ENCODE data around the gene BPIFB4. TPM values are rescaled to one million over a fixed set of nuclear protein-coding genes. Genes with fewer than 3 reads are reported as not detected.

The BPIFB4 gene
- total RNA-seq, 1 donor from 2014 or later: not detected

DNA sequence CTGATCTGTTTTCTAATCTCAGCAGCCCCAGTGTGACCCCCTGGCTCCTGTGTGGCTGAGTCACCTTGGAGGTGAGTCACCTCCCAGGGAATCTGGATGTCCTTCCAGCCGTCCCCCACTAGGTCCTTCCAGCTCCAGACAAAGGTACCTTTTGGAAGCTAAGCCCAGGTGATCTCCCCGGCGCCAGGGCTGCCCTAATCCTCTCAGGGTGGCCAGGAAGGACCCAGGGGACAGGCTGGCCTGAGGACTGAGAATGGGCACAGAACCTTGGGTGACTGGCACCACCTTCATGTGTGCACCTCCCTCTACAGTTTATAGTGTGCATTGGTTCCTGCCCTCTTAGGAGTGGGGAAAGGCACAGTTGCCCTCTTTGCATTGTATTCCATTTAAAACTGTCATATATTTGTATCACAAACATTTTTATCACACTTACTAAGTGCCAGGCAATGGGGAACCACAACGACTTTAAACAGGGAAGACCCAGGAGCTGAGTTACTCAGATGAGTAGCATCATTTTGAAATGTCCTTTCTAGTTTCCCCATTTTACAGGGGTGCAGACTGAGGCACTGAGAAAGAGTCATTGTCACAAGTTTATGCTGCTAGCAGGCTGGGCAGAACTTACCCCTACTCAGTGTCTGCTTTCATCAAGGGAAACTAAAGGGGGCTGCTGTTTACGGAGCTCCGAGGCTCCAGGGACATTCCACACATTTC lies 2.6 kb upstream of the BPIFB4 start:
- Mint-ChIP-seq H3K4me3 (no peak overlapping the region), H3K27me3 (ENCODE audit: low read depth) (peaks cover 12% of the 10 kb centered on the region), H3K27ac (ENCODE audit: unreplicated experiment) (no peak overlapping the region), H3K9me3 (peaks cover 6% of the 10 kb centered on the region), H3K4me1 (peaks cover 5% of the 10 kb centered on the region), H3K36me3 (ENCODE audit: low read depth) (no peaks in the 10 kb centered on the region)
- TF ChIP-seq, protein P1, sequence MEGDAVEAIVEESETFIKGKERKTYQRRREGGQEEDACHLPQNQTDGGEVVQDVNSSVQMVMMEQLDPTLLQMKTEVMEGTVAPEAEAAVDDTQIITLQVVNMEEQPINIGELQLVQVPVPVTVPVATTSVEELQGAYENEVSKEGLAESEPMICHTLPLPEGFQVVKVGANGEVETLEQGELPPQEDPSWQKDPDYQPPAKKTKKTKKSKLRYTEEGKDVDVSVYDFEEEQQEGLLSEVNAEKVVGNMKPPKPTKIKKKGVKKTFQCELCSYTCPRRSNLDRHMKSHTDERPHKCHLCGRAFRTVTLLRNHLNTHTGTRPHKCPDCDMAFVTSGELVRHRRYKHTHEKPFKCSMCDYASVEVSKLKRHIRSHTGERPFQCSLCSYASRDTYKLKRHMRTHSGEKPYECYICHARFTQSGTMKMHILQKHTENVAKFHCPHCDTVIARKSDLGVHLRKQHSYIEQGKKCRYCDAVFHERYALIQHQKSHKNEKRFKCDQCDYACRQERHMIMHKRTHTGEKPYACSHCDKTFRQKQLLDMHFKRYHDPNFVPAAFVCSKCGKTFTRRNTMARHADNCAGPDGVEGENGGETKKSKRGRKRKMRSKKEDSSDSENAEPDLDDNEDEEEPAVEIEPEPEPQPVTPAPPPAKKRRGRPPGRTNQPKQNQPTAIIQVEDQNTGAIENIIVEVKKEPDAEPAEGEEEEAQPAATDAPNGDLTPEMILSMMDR (conservative IDR thresholded peaks at IDR 0.05): peak; percentile 43
- DNase-seq (ENCODE audit: low read depth, low spot score): no peak

GRCh38 chr20:33081411-33082154 lies 2.1 kb downstream of the BPIFB4 start:
- H3K4me1 Mint-ChIP-seq: no peaks in the 10 kb centered on the region
- peaks cover 9% of the 10 kb centered on the region for H3K27me3 Mint-ChIP-seq (ENCODE audit: low read depth)

DNA sequence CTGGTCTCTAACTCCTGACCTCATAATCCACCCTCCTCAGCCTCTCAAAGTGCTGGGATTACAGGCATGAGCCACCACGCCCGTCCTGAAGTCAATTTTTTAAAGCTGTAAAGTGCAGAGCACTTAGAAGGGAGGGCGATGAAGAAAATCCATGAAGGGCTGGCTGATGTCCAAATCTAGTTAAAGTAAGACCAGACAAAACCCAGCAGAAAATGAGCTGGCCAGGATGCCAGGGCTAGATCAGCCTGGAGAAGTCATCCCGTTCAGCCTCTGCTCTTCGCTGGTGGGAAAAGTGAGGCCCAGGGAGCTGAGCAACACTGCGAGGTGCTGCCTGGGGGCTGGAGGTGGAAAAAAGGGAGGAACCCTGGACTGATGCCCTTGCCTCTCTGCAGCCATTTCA lies 3.1 kb downstream of the BPIFB4 start:
- Mint-ChIP-seq H3K27ac (ENCODE audit: unreplicated experiment) (no peak overlapping the region), H3K4me1 (no peaks in the 10 kb centered on the region), H3K27me3 (ENCODE audit: low read depth) (peaks cover 12% of the 10 kb centered on the region), H3K4me3 (no peak overlapping the region), H3K36me3 (ENCODE audit: low read depth) (no peaks in the 10 kb centered on the region), H3K9me3 (peaks cover 6% of the 10 kb centered on the region)
- no peak for DNase-seq (ENCODE audit: low read depth, low spot score)
- TF ChIP-seq, protein P1 (conservative IDR thresholded peaks at IDR 0.05): no peak

More at GRCh38 chr20:33081411-33082154, 2.1 kb downstream of the BPIFB4 start:
- H3K4me3 Mint-ChIP-seq: no peak overlapping the region
- H3K36me3 Mint-ChIP-seq (ENCODE audit: low read depth): no peaks in the 10 kb centered on the region
- TF ChIP-seq, protein P1 (conservative IDR thresholded peaks at IDR 0.05): no peak
- peaks cover 6% of the 10 kb centered on the region for H3K9me3 Mint-ChIP-seq
- H3K27ac Mint-ChIP-seq (ENCODE audit: unreplicated experiment): no peak overlapping the region
- no peak for DNase-seq (ENCODE audit: low read depth, low spot score)

GRCh38 chr20:33083544-33084340 lies 4.3 kb downstream of the BPIFB4 start:
- peaks cover 6% of the 10 kb centered on the region for H3K9me3 Mint-ChIP-seq

DNA sequence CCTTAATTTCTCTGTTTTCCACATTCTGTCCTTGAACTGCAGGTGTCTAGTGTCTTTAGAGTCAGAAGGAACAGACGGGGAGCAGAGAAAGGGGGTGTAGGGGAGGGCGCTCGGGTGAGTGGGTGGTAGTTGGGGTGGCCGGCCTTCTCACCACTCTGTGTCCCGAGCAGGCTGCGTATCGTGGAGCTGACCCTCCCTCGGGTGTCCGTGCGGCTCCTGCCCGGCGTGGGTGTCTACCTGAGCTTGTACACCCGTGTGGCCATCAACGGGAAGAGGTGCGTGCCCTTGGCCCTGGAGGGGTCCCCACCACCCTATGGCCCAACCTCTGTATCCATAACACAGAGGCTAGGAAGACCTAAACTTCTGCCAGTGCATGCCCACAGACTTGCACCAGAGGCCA lies 5.3 kb downstream of the BPIFB4 start:
- TF ChIP-seq, protein P1 (conservative IDR thresholded peaks at IDR 0.05): no peak
- peaks cover 6% of the 10 kb centered on the region for H3K9me3 Mint-ChIP-seq

More at GRCh38 chr20:33083544-33084340, 4.3 kb downstream of the BPIFB4 start:
- Mint-ChIP-seq H3K36me3 (ENCODE audit: low read depth) (no peaks in the 10 kb centered on the region), H3K4me1 (no peaks in the 10 kb centered on the region), H3K4me3 (no peak overlapping the region), H3K27ac (ENCODE audit: unreplicated experiment) (no peak overlapping the region), H3K27me3 (ENCODE audit: low read depth) (peaks cover 12% of the 10 kb centered on the region)
- TF ChIP-seq, protein P1 (conservative IDR thresholded peaks at IDR 0.05): no peak
- no peak for DNase-seq (ENCODE audit: low read depth, low spot score)

More for the DNA sequence above, 5.3 kb downstream of the BPIFB4 start:
- H3K4me3 Mint-ChIP-seq: no peak overlapping the region
- peaks cover 12% of the 10 kb centered on the region for H3K27me3 Mint-ChIP-seq (ENCODE audit: low read depth)
- H3K36me3 Mint-ChIP-seq (ENCODE audit: low read depth): no peaks in the 10 kb centered on the region
- no peak for DNase-seq (ENCODE audit: low read depth, low spot score)
- H3K27ac Mint-ChIP-seq (ENCODE audit: unreplicated experiment): no peak overlapping the region
- H3K4me1 Mint-ChIP-seq: no peaks in the 10 kb centered on the region

All from neural crest cell (in vitro differentiated cells).